Measurements from ENCODE around the gene PRRT3. TPM values are rescaled to one million over a fixed set of nuclear protein-coding genes. Genes with fewer than 3 reads are reported as not detected.

PRRT3 gene
- total and polyA plus RNA-seq, 9 of the 15 experiments (the other 6 are each of a cell fraction or from before 2014, with no cell fraction given) = 0.06 to 1.9 (median 1.2) TPM

- TF ChIP-seq RBM22 (IDR thresholded peaks at IDR 0.05; ENCODE audit: low read depth, low read length, poor library complexity, severe bottlenecking) = peak; percentile 70
- no peak for TF ChIP-seq ZNF717 (CRISPR knock-in tag; IDR thresholded peaks at IDR 0.05)
- TF ChIP-seq POLR3G (IDR thresholded peaks at IDR 0.05; ENCODE audit: extremely low read depth, insufficient read length, insufficient replicate concordance) = no peak
- peak; percentile 96 to 97 for TF ChIP-seq KDM1A (IDR thresholded peaks at IDR 0.05)
- no peak for TF ChIP-seq ZNF696 (CRISPR knock-in tag; conservative IDR thresholded peaks at IDR 0.05)
- TF ChIP-seq SLC30A9 (CRISPR knock-in tag; IDR thresholded peaks at IDR 0.05) = no peak
- TF ChIP-seq NFIX (CRISPR knock-in tag; IDR thresholded peaks at IDR 0.05; ENCODE audit: low read depth) = no peak
- no peak; a peak in 1 of 4 replicates for TF ChIP-seq TRIM24 (IDR thresholded peaks at IDR 0.05)
- TF ChIP-seq ZBTB11 (CRISPR knock-in tag; IDR thresholded peaks at IDR 0.05) = no peak
- no peak for TF ChIP-seq CHD7 (IDR thresholded peaks at IDR 0.05; ENCODE audit: low read depth, low read length)
These were observed at the start of gene PRRT3 (continued) for GRCh38 chr3:9951962-9952805.

All from K562 (cell line).